Stimulated activated CD8-positive, alpha-beta memory T cell treated with anti-CD3 and anti-CD28 coated beads, Interleukin-7, amount 100 ng/mL, for 24 hours (primary cell): ENCODE data around the gene BNC2.
"Not testable (repeated sequence)": the region's sequence is repeated elsewhere in the genome, so short reads cannot be mapped to it uniquely, and the experiment has no call there.

Source experiments
- DNase-seq: peaks from one replicate; pipeline ENCODE4 v3.0.0-alpha.2; 2020; ENCODE audit warnings: low read depth

The BNC2 gene

GRCh38 chr9:16539626-16540025 is 330.8 kb downstream of the BNC2 start:
- not testable (repeated sequence) for DNase-seq

GRCh38 chr9:16535555-16535954 is 334.9 kb downstream of the BNC2 start:
- no peak for DNase-seq

DNA sequence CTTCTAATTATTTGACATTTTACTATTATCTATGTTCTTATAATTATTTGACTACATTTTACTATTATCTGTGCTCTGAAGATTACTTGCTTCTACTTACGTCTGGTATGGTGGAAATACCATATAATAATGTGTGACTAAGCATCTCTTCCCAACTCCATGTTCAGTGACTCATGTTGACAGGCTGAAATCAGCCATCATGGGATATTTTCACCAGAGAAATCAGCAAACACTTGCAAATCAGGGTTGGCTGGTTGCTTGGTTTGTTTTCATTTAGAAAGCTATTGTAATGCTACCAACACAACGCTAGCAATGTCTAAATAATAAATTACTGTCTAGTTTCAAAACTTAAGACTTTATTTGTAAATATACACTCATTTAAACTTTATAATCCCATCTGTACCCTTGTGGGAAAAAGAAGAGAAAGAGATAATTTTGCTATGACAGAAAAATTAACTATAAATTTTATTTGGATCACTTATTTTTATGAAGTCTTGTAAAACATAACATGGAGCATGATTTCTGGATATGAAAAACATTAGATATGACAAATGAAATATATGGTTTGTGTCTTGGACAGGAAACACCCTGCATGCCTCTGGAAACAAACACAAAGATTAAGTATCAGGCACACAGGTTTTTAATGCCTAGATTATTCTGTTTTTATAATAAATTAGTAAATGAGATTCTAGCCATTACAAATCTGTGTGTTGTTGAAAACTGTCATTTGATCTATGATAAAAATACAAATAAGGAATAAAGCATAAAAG is 337.6 kb downstream of the BNC2 start:
- no peak for DNase-seq

- no peak for DNase-seq
These were observed 338.2 kb downstream of the BNC2 start for GRCh38 chr9:16532272-16532671.

DNA sequence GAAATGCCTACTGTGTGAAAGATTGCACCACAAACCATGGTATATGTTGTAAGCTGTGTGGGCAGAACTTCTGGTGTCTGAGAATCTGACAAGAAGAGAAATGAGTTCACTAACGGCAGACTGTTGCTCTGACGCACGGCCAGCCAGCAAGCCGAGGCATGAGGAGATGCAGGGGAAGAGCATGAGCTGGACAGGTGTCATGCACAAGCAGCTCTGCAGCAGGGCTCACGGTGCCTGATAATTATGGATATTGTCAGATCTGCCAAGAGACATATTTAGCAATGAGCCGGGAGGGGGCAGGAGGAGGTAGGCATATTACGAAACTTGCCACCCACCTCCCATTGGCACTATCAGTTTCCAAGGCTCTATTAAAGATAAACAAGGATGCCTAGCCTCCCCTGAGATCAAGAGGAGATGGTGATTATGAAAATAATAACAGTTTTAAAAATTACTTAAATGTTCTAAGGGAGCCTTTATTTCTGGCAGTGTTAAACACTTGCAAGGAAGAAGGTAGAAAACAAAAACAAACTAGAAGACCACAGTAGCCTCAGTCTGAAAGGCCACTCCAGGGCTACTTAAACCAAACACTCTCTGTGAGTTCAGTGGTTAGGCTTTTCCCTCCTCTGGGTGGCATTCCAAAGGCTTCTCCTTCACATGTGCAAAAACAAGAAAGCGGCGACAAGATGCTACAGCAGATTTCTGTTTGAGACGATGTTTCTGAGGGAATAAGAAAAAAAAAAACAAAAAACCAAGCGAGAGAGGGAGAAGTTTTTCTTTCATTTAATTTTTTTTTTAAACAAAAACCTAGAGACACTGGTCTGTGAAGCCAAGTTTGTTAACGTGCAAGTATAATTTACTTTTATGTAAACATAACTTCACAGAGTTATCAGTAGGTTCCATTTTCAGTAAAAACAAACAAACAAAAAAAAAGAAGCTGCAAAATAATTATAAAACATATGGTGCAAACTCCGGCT is 339.5 kb downstream of the BNC2 start:
- no peak for DNase-seq

DNA sequence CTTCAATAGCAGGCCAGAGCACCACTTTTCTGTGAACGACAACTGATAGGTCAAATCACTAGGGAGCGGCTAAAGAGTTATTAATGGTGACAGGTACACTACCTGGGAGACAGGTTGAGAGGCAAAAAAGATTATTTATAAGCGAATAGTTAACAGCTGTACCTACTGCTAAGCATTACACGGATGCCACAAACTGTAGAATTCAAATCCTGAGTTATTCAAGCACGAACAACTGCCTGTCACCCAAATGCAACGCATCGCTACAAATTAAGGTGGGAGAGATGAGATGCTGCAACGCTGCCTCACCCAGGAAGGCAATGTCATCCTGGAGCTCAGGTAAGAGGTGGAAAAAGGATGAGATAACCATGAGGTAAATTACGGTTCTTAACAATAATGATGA is 342.9 kb downstream of the BNC2 start:
- no peak for DNase-seq

- DNase-seq: no peak
These were observed 344.1 kb downstream of the BNC2 start for GRCh38 chr9:16526380-16526779.

DNA sequence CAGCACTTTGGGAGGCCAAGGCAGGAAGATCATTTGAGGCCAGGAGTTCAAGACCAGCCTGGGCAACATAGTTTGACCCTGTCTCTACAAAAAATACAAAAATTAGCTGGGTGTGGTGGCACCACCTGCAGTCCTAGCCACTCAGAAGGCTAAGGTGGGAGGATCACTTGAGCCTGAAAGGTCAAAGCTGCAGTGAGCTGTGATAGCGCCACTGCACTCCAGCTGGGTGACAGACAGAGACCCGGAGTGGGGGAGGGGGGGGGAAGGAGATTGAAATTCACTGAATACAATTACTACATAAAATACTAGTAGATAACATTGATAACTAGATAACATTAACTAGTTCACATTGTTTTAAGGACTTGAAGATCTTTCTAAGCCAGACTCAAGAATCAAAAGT is 345.6 kb downstream of the BNC2 start:
- DNase-seq: no peak

DNA sequence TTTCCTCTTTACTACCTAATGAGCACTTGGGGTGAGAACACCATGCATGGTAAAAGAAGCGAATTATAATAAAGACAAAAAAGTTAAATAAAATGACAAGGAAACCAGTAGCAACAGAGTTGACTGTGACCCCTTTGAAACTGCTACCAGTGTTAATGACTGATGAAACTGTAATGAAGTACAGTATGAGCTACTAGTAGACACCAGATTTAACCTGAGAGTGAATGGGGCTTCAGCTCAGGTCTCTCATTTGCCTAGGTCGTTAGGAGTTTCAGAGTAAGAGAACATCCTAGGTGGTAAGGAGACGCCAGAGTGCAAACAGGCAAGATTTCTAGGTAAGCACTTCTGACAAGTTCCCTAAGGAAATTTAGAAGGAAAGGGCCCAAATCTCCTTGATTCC is 346.4 kb downstream of the BNC2 start:
- no peak for DNase-seq

DNA sequence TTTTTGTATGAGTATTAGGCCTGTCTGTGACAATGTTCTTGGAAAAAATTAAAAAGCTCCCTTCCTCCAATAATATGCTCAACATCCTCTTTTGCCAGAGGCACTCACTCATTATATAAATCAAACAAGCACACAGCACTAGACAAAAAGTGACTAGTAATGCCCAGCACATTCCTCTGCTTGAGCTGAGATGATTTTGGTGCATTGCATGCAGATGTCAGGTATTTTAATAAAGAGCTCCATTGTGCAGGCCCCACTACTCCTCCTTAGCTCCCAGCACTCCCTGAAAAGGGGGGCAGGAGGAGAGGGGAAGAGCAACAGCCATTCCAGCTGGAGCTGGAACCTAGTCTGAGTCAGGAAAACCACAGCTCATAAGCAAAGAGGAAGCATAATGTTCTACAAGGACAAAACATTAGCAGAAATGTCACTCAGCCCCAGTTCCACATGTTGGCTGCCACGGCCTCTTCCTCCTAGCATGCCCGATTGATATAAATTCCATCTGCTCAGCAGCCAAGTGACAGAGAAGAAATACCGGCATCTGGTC is 348.5 kb downstream of the BNC2 start:
- DNase-seq: no peak

DNA sequence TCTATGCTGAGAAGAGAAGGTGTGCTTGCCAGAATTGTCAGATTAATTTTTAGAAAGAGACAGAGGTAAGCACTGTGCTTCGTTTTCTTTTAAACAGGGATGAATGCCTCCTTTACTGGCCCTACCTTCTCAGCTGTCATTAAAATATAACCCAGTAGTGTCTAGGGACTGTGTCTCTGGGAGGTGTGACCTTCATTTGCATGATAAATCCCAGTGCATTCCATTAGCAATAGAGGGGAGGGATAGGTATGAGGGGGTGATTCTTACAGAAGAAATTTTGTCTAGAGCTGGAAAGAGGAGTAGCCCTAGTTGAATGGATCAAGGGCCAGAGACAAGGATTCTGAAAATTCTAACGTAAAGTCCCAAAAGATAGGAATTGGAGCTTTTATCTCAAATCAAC is 351.5 kb downstream of the BNC2 start:
- DNase-seq: no peak

- no peak for DNase-seq
These were observed 353.6 kb downstream of the BNC2 start for GRCh38 chr9:16516891-16517290.

- no peak for DNase-seq
These were observed 354.6 kb downstream of the BNC2 start for GRCh38 chr9:16515879-16516301.

- no peak for DNase-seq
These were observed 355.3 kb downstream of the BNC2 start for GRCh38 chr9:16515207-16515606.

- DNase-seq: no peak
These were observed 356.3 kb downstream of the BNC2 start for GRCh38 chr9:16514131-16514530.

GRCh38 chr9:16512281-16512680 is 358.2 kb downstream of the BNC2 start:
- no peak for DNase-seq

- no peak for DNase-seq
These were observed 360.0 kb downstream of the BNC2 start for GRCh38 chr9:16510482-16510881.

GRCh38 chr9:16509997-16510396 is 360.5 kb downstream of the BNC2 start:
- no peak for DNase-seq

- no peak for DNase-seq
These were observed 365.3 kb downstream of the BNC2 start for GRCh38 chr9:16505199-16505598.

DNA sequence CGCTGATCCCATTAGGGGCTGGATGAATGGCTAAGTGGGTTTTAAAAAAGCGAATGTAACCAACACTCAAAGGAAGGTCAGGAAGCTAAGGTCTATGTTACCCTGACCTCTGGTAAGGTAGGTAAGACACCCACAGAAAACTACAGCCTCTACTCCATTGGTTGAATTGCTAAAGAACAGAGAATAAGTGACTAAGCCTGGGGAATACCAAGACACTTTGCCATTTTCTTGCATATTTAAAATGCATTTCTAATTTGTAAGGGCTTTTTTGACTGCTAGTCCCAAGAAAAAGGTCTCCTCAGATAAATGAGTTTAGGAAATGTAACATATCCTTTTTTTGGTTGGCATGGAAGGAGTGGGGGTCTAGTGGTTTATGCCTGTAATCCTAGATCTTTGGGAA is 368.7 kb downstream of the BNC2 start:
- DNase-seq: no peak

DNA sequence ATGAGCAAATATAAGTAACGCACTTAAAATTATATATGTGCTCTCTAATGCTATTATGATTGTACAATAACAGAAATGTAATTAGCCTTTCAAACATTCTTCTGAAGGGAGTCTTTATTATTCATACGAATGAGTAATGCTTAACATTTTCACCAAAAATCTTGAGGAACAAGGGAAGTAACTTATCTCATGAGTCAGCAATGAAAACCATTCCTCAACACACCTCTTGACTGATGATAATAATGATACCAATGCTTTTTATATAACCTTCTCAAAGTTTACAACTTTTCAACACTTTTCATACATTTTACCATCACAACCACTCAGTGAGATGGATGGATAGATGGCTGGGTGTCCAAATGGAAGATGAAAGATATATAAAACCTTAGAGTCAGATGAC is 369.3 kb downstream of the BNC2 start:
- DNase-seq: no peak

- no peak for DNase-seq
These were observed 370.1 kb downstream of the BNC2 start for GRCh38 chr9:16500386-16500785.

DNA sequence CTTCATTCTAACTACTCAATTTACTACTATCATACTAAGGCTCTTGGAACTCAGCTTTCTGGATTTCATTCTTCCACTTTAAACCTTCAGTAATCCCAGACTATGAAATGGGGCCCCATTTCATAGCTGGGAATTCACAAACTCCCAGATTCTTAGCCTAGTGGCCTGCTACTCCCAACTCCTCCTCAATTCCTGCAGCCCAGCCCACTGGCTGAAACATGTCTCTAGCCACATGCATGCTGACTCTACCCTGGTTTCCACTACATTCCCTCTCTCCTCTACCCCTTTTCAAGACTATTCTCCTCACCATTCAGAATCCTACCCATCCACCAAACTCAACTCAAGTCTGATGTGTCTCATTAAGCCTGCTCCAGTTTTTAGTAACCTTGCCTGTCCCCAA is 370.6 kb downstream of the BNC2 start:
- no peak for DNase-seq
